HepG2 (cell line): Measurements from ENCODE around the gene TXLNA. TPM values are rescaled to one million over a fixed set of nuclear protein-coding genes. Genes with fewer than 3 reads are reported as not detected.

Experiments
- ARNT ChIP-seq: fragments of 450-650 bp; IDR thresholded peaks from 2 replicates; pipeline ENCODE4 v1.6.1; 2017
- KLF6 ChIP-seq: IDR thresholded peaks from 2 replicates; pipeline ENCODE4 v1.8.0; 2016; ENCODE audit warnings: missing biosample characterization, missing genetic modification reagents
- MAF1 ChIP-seq: sonication (generic); formaldehyde crosslinking; IDR thresholded peaks from 2 replicates; pipeline ENCODE4 v1.5.0; 2020; ENCODE audit warnings: missing genetic modification reagents, borderline replicate concordance
- NFKBIZ ChIP-seq: IDR thresholded peaks from 2 replicates; pipeline ENCODE4 v1.6.1; 2018; ENCODE audit warnings: missing genetic modification reagents, missing compliant biosample characterization
- TOE1 ChIP-seq: sonication (generic); formaldehyde crosslinking; IDR thresholded peaks from 2 replicates; pipeline ENCODE4 v1.4.0; 2020; ENCODE audit warnings: mild to moderate bottlenecking, missing genetic modification reagents
- ZBTB7B ChIP-seq: sonication (generic); formaldehyde crosslinking; IDR thresholded peaks from 2 replicates; pipeline ENCODE4 v1.4.0; 2020; ENCODE audit warnings: missing genetic modification reagents
- ZFY ChIP-seq: sonication (generic); formaldehyde crosslinking; IDR thresholded peaks from 2 replicates; pipeline ENCODE4 v1.4.0; 2020; ENCODE audit warnings: missing genetic modification reagents
- ZNF260 ChIP-seq: sonication (generic); formaldehyde crosslinking; IDR thresholded peaks from 2 replicates; pipeline ENCODE4 v1.4.0; 2020; ENCODE audit warnings: missing genetic modification reagents, low read depth, mild to moderate bottlenecking, borderline replicate concordance
- ZNF263 ChIP-seq: sonication (generic); formaldehyde crosslinking; IDR thresholded peaks from 2 replicates; pipeline ENCODE4 v1.4.0; 2020; ENCODE audit warnings: missing genetic modification reagents
- ZNF569 ChIP-seq: sonication (generic); formaldehyde crosslinking; IDR thresholded peaks from 2 replicates; pipeline ENCODE4 v1.5.0; 2020; ENCODE audit warnings: mild to moderate bottlenecking, missing genetic modification reagents, moderate library complexity, borderline replicate concordance
- ZNF710 ChIP-seq: sonication (generic); formaldehyde crosslinking; IDR thresholded peaks from 2 replicates; pipeline ENCODE4 v1.5.0; 2020; ENCODE audit warnings: mild to moderate bottlenecking, missing genetic modification reagents, borderline replicate concordance
- ZNF737 ChIP-seq: sonication (generic); formaldehyde crosslinking; IDR thresholded peaks from 2 replicates; pipeline ENCODE4 v1.5.0; 2020; ENCODE audit warnings: missing genetic modification reagents, mild to moderate bottlenecking, borderline replicate concordance
- polyA plus RNA-seq, 8 experiments: library from polyadenylated mRNA; depleted of rRNA in 3 of 8; stranded (reverse) in 7 of 8; unstranded in 1 of 8; fragments of >200 nt; fragmentation: Illumina TruSeq in 4 of 8; extraction: Trizol in 4 of 8; gene quantifications; 2 replicates each; pipeline versions ENCODE4 v1.2.1 to v1.2.3, GENCODE V29; 2011 to 2016; ENCODE audit warnings: low read depth in 4 of 8, missing spikeins in 1 of 8, mixed read lengths in 1 of 8; ENCODE audit not compliant: insufficient read depth in 1 of 8
- total RNA-seq, 5 experiments: library from RNA; depleted of rRNA; stranded (reverse); fragments of >200 nt; fragmentation: Illumina TruSeq; extraction: Trizol; gene quantifications; 2 replicates each; pipeline ENCODE4 v1.2.3, GENCODE V29; 2016; ENCODE audit warnings: low read depth in 1 of 5
- TF ChIP-seq, protein P1 (sequence below): IDR thresholded peaks from 2 replicates; pipeline ENCODE4 v1.6.1; 2016; ENCODE audit warnings: low read depth, control low read depth
- TF ChIP-seq, protein P2 (sequence below): sonication (generic); formaldehyde crosslinking; IDR thresholded peaks from 2 replicates; pipeline ENCODE4 v1.8.0; 2022; ENCODE audit warnings: missing genetic modification reagents, mild to moderate bottlenecking, moderate library complexity, borderline replicate concordance
- TF ChIP-seq, protein P3 (sequence below): sonication (generic); formaldehyde crosslinking; conservative IDR thresholded peaks from 2 replicates; pipeline ENCODE4 v1.8.0; 2022; ENCODE audit warnings: mild to moderate bottlenecking, moderate library complexity, missing genetic modification reagents
- TF ChIP-seq, protein P4 (sequence below): sonication (generic); formaldehyde crosslinking; IDR thresholded peaks from 2 replicates; pipeline ENCODE4 v1.4.0; 2020; ENCODE audit warnings: mild to moderate bottlenecking, low read depth, missing genetic modification reagents

The TXLNA gene
- total and polyA plus RNA-seq, 2 of the 13 experiments (the other 11 are each of a cell fraction or from before 2014, with no cell fraction given), result 29.6 to 67.8 TPM

DNA sequence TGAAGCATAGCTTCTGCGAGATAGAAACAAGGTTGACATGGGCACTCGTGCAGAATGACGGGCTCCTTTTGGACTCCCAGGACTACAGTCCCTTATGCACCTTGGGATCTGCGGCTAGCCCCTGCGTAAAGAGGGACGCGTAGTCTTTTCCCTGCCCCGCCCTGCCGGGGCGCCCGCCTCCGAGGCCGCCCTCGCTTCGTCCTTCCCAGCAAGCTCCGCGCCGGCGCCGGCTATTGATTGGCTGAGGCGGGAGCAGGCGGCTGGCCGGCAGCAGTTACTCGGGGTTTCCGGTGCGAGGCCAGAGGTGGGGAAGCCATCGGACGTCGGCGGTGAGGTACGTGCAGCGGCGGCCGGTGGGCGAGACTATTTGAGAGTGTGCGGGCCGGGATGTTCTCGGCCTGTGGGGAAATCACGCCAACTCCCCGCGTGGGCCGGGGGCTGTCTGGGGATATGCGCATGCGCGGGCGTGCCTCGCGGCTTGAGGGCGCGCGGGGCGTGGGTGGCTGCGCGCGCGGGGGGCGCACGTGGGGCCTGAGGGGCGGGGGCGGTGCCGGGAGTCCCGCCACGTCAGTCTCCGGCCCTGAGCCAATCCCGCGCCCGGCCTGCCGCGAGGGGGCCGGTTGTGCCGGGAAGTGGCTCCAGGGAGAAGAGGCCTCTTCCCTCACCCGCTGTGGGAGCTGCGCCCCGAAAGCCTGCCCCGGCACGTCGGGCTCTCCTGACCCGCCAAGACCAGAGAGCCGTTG lies at the start of gene TXLNA (continued):
- TF ChIP-seq, protein P1, sequence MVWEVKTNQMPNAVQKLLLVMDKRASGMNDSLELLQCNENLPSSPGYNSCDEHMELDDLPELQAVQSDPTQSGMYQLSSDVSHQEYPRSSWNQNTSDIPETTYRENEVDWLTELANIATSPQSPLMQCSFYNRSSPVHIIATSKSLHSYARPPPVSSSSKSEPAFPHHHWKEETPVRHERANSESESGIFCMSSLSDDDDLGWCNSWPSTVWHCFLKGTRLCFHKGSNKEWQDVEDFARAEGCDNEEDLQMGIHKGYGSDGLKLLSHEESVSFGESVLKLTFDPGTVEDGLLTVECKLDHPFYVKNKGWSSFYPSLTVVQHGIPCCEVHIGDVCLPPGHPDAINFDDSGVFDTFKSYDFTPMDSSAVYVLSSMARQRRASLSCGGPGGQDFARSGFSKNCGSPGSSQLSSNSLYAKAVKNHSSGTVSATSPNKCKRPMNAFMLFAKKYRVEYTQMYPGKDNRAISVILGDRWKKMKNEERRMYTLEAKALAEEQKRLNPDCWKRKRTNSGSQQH (CRISPR knock-in tag), result no peak
- TF ChIP-seq NFKBIZ (CRISPR knock-in tag) (no peak; the same call in none of the 2 replicates), ZNF737 (CRISPR knock-in tag) (peak; percentile 91; the same call in 1 of the 2 replicates), ZBTB7B (CRISPR knock-in tag) (peak; percentile 36; the same call in 1 of the 2 replicates), ZNF710 (CRISPR knock-in tag) (no peak), ZNF569 (no peak), MAF1 (CRISPR knock-in tag) (no peak; the same call in 1 of the 2 replicates), TOE1 (CRISPR knock-in tag) (0 out of 2 replicates have a peak, but pooled peaks have one; percentile 21), ZFY (CRISPR knock-in tag) (peak; percentile 79), ZNF260 (CRISPR knock-in tag) (no peak), ARNT (no peak), ZNF263 (CRISPR knock-in tag) (peak; percentile 51; the same call in 1 of the 2 replicates), KLF6 (CRISPR knock-in tag) (peak; percentile 95)
- TF ChIP-seq, protein P2, sequence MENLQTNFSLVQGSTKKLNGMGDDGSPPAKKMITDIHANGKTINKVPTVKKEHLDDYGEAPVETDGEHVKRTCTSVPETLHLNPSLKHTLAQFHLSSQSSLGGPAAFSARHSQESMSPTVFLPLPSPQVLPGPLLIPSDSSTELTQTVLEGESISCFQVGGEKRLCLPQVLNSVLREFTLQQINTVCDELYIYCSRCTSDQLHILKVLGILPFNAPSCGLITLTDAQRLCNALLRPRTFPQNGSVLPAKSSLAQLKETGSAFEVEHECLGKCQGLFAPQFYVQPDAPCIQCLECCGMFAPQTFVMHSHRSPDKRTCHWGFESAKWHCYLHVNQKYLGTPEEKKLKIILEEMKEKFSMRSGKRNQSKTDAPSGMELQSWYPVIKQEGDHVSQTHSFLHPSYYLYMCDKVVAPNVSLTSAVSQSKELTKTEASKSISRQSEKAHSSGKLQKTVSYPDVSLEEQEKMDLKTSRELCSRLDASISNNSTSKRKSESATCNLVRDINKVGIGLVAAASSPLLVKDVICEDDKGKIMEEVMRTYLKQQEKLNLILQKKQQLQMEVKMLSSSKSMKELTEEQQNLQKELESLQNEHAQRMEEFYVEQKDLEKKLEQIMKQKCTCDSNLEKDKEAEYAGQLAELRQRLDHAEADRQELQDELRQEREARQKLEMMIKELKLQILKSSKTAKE (CRISPR knock-in tag), result peak; percentile 77; the same call in 1 of the 2 replicates
- TF ChIP-seq, protein P3, sequence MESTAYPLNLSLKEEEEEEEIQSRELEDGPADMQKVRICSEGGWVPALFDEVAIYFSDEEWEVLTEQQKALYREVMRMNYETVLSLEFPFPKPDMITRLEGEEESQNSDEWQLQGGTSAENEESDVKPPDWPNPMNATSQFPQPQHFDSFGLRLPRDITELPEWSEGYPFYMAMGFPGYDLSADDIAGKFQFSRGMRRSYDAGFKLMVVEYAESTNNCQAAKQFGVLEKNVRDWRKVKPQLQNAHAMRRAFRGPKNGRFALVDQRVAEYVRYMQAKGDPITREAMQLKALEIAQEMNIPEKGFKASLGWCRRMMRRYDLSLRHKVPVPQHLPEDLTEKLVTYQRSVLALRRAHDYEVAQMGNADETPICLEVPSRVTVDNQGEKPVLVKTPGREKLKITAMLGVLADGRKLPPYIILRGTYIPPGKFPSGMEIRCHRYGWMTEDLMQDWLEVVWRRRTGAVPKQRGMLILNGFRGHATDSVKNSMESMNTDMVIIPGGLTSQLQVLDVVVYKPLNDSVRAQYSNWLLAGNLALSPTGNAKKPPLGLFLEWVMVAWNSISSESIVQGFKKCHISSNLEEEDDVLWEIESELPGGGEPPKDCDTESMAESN (CRISPR knock-in tag), result peak; percentile 96
- TF ChIP-seq, protein P4, sequence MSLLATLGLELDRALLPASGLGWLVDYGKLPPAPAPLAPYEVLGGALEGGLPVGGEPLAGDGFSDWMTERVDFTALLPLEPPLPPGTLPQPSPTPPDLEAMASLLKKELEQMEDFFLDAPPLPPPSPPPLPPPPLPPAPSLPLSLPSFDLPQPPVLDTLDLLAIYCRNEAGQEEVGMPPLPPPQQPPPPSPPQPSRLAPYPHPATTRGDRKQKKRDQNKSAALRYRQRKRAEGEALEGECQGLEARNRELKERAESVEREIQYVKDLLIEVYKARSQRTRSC (CRISPR knock-in tag), result no peak
